Measurements from ENCODE around the gene SLC9A9. TPM values are rescaled to one million over a fixed set of nuclear protein-coding genes. Genes with fewer than 3 reads are reported as not detected.

The SLC9A9 gene
- total RNA-seq, 3 donors from 2014 or later, result 6.2 to 17.3 (median 7.8) TPM

DNA sequence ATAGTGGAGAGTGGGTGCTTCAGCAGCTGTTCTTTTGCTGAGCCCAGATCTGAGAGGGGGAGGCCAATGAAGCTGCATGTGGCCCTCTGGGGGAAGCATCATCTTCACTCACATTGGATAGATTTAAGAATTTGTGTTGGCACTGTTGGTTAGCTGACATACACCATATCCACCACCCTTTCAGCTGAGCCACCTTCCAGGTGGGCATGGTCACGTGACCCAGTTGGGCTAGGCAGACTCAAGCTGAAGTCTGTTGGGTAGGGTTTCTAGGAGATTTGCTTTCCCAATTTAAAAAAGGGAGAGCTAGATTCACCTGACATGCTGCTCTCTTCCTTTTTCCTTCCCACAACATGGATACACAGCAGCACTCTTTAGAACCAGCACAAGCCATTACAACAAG lies 417.7 kb downstream of the SLC9A9 start:
- H3K4me3 ChIP-seq, result no peak overlapping the region
- no peaks in the 10 kb centered on the region for H3K4me1 ChIP-seq
- no peaks in the 10 kb centered on the region for H3K27me3 ChIP-seq
- intact Hi-C loops (cut with DNase I; ENCODE audit: low total_unique reads), result no loop called here
- no peaks in the 10 kb centered on the region for H3K36me3 ChIP-seq
- DNase-seq (ENCODE audit: low spot score in 2 of 2), result no peak
- H3K27ac ChIP-seq, result no peak overlapping the region
- TF ChIP-seq, protein P1, sequence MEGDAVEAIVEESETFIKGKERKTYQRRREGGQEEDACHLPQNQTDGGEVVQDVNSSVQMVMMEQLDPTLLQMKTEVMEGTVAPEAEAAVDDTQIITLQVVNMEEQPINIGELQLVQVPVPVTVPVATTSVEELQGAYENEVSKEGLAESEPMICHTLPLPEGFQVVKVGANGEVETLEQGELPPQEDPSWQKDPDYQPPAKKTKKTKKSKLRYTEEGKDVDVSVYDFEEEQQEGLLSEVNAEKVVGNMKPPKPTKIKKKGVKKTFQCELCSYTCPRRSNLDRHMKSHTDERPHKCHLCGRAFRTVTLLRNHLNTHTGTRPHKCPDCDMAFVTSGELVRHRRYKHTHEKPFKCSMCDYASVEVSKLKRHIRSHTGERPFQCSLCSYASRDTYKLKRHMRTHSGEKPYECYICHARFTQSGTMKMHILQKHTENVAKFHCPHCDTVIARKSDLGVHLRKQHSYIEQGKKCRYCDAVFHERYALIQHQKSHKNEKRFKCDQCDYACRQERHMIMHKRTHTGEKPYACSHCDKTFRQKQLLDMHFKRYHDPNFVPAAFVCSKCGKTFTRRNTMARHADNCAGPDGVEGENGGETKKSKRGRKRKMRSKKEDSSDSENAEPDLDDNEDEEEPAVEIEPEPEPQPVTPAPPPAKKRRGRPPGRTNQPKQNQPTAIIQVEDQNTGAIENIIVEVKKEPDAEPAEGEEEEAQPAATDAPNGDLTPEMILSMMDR (IDR thresholded peaks at IDR 0.05), result no peak
- TF ChIP-seq POLR2AphosphoS5 (IDR thresholded peaks at IDR 0.05) (no peak), POLR2A (IDR thresholded peaks at IDR 0.05) (no peak)
- no peaks in the 10 kb centered on the region for H3K9me3 ChIP-seq

DNA sequence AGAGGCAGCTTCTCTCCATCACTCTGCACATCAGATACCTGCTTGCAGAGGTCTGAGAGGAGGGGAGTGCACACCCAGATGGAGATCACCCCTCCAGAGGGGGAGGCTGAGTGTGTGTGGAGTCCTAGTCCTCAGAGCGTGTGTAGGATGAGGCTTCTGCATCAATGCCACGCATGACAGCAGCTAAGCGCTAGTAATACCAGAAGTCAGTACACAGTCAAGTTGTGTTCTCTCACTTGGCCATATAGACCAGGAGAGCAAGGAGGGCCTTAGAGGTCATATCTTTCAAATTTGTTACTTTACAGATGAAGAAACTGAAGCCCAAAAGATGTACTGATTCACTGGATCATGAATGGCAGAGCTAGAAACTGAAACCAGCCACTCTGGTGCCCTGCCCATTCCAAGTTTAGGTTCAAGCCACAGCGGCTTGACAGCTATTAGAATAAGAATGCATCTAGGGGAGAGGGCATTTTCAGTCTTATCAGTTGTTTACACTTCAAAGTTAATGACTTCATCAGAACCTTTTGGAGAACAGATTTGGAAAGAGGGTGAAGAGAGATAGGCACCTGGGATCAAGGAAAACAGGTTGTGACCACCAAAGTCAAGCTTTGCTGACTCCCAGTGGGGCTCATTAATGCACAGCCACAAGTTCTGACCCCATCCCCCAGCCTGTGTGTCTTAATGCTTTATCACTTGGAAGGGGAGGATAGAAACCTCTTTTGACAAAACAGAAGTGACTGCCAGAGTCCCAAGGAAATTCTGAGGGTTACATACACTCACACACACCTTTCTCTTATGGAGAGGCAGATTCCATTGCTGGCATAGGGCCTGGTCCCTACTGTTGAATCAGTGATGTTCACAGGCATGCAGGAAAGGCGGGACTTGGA lies 418.4 kb downstream of the SLC9A9 start:
- Histone ChIP-seq H3K27me3 (no peaks in the 10 kb centered on the region), H3K36me3 (no peaks in the 10 kb centered on the region), H3K4me3 (no peak overlapping the region), H3K4me1 (no peaks in the 10 kb centered on the region), H3K9me3 (no peaks in the 10 kb centered on the region), H3K27ac (no peak overlapping the region)
- intact Hi-C loops (cut with DNase I; ENCODE audit: low total_unique reads), result no loop called here
- TF ChIP-seq POLR2A (IDR thresholded peaks at IDR 0.05) (no peak), POLR2AphosphoS5 (IDR thresholded peaks at IDR 0.05) (no peak)
- TF ChIP-seq, protein P1 (IDR thresholded peaks at IDR 0.05), result no peak
- no peak for DNase-seq (ENCODE audit: low spot score in 2 of 2)

DNA sequence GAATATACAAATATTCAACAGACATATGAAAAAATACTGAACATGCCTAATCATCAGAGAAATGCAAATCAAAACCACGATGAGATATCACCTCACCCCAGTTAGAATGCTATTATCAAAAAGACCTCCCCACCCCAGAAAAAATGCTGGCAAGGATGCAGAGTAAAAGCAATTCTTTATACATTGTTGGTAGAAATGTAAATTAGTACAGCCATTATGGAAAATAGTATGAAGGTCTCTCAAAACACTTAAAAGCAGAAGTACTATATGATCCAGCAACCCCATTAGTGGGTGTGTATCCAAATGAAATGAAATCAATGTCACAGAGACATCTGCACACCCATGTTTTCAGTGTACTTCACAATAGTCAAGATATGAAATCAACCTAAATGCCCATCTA lies 420.0 kb downstream of the SLC9A9 start:
- TF ChIP-seq, protein P1 (IDR thresholded peaks at IDR 0.05), result no peak
- TF ChIP-seq POLR2AphosphoS5 (IDR thresholded peaks at IDR 0.05) (no peak), POLR2A (IDR thresholded peaks at IDR 0.05) (no peak)
- no peaks in the 10 kb centered on the region for H3K36me3 ChIP-seq
- intact Hi-C loops (cut with DNase I; ENCODE audit: low total_unique reads), result no loop called here
- H3K27ac ChIP-seq, result no peak overlapping the region
- no peak for DNase-seq (ENCODE audit: low spot score in 2 of 2)
- H3K9me3 ChIP-seq, result no peaks in the 10 kb centered on the region
- H3K4me1 ChIP-seq, result no peaks in the 10 kb centered on the region
- H3K27me3 ChIP-seq, result no peaks in the 10 kb centered on the region
- H3K4me3 ChIP-seq, result no peak overlapping the region

DNA sequence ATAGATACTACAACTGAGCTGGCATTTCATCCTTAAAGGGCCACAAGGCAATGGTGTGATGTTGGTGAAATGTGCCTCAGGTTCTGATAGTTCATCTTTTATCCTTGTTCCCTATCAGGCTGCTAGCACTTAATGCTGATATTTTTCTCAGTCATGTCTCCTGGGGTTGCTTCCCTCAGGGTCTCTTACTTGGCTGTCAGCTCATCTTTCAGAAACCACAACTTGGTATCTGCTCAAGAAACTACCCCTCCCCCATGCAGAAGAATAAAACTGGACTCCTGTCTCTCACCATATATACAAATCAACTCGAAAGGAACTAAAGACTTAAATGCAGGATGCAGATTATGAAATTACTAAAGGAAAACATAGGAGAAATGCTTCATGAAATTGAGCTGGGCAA lies 420.6 kb downstream of the SLC9A9 start:
- H3K27me3 ChIP-seq, result no peaks in the 10 kb centered on the region
- no peaks in the 10 kb centered on the region for H3K36me3 ChIP-seq
- no peaks in the 10 kb centered on the region for H3K4me1 ChIP-seq
- H3K27ac ChIP-seq, result no peak overlapping the region
- H3K9me3 ChIP-seq, result no peaks in the 10 kb centered on the region
- no peak for TF ChIP-seq POLR2AphosphoS5 (IDR thresholded peaks at IDR 0.05)
- TF ChIP-seq, protein P1 (IDR thresholded peaks at IDR 0.05), result no peak
- TF ChIP-seq POLR2A (IDR thresholded peaks at IDR 0.05), result no peak
- no peak overlapping the region for H3K4me3 ChIP-seq
- intact Hi-C loops (cut with DNase I; ENCODE audit: low total_unique reads), result no loop called here
- no peak for DNase-seq (ENCODE audit: low spot score in 2 of 2)

DNA sequence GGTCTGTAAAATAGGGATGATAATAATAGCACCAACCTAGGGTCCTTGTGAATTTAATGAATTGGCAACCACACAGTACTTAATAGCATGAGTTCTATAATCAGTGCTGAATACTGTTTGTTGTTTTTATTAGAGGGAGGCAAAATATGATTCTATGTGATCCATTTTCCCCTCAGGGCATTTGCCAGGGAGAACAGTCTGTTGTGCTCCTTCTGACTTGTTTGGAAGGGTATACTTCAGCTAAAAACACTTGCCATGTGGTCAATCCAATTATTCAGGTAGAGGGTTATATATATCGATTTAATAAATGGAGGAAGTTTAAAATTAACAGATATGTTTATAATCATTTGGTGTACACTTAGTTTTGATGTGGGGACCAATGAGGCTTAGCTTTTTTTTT lies 423.4 kb downstream of the SLC9A9 start:
- intact Hi-C loops (cut with DNase I; ENCODE audit: low total_unique reads), result no loop called here
- no peak for DNase-seq (ENCODE audit: low spot score in 2 of 2)
- TF ChIP-seq POLR2AphosphoS5 (IDR thresholded peaks at IDR 0.05) (no peak), POLR2A (IDR thresholded peaks at IDR 0.05) (no peak)
- TF ChIP-seq, protein P1 (IDR thresholded peaks at IDR 0.05), result no peak
- no peaks in the 10 kb centered on the region for H3K36me3 ChIP-seq
- no peaks in the 10 kb centered on the region for H3K4me1 ChIP-seq
- H3K4me3 ChIP-seq, result no peak overlapping the region
- no peak overlapping the region for H3K27ac ChIP-seq
- no peaks in the 10 kb centered on the region for H3K9me3 ChIP-seq
- no peaks in the 10 kb centered on the region for H3K27me3 ChIP-seq

All from breast epithelium (tissue), 4 donors.